Activated naive CD4-positive, alpha-beta T cell treated with Interleukin-2 at 50 U/mL for 16 hours (primary cell): ENCODE measurements around the gene DTD2.
"Not testable (repeated sequence)": the region's sequence is repeated elsewhere in the genome, so short reads cannot be mapped to it uniquely, and the experiment has no call there.

Experiments
- DNase-seq: peaks from one replicate; pipeline ENCODE4 v3.0.0-alpha.2; 2020

The DTD2 gene

GRCh38 chr14:31441273-31442111 is 15.8 kb downstream of the DTD2 start:
- DNase-seq, result no peak

GRCh38 chr14:31440280-31440679 is 17.0 kb downstream of the DTD2 start:
- no peak for DNase-seq

- DNase-seq, result no peak
These were observed 17.7 kb downstream of the DTD2 start for GRCh38 chr14:31439561-31439960.

- not testable (repeated sequence) for DNase-seq
These were observed 20.1 kb downstream of the DTD2 start for GRCh38 chr14:31437045-31437691.

- DNase-seq, result no peak
These were observed 22.0 kb downstream of the DTD2 start for GRCh38 chr14:31435276-31435675.

- no peak for DNase-seq
These were observed 26.6 kb downstream of the DTD2 start for GRCh38 chr14:31430634-31431264.

- no peak for DNase-seq
These were observed 27.5 kb downstream of the DTD2 start for GRCh38 chr14:31429791-31430190.

GRCh38 chr14:31428011-31428410 is 29.3 kb downstream of the DTD2 start:
- no peak for DNase-seq

GRCh38 chr14:31426663-31427062 is 30.6 kb downstream of the DTD2 start:
- DNase-seq, result no peak

- DNase-seq, result no peak
These were observed 31.4 kb downstream of the DTD2 start for GRCh38 chr14:31425905-31426304.

- no peak for DNase-seq
These were observed 36.1 kb downstream of the DTD2 start for GRCh38 chr14:31421200-31421599.

- peak; percentile 94 for DNase-seq
These were observed 36.8 kb downstream of the DTD2 start, which contains the start of gene HEATR5A for GRCh38 chr14:31420319-31421111. Gene HEATR5A, minus strand, starts transcription at chr14:31420550. Its CDS starts 17,575 bp downstream, at chr14:31402975.

GRCh38 chr14:31419967-31420318 is 37.4 kb downstream of the DTD2 start:
- peak; percentile 13 for DNase-seq

- no peak for DNase-seq
These were observed 37.9 kb downstream of the DTD2 start for GRCh38 chr14:31419179-31419966.

GRCh38 chr14:31418440-31418839 is 38.9 kb downstream of the DTD2 start:
- no peak for DNase-seq

GRCh38 chr14:31414190-31414833 is 43.0 kb downstream of the DTD2 start:
- no peak for DNase-seq

- no peak for DNase-seq
These were observed 46.0 kb downstream of the DTD2 start for GRCh38 chr14:31411218-31411727.

- no peak for DNase-seq
These were observed 47.2 kb downstream of the DTD2 start for GRCh38 chr14:31410048-31410650.

- no peak for DNase-seq
These were observed 48.9 kb downstream of the DTD2 start for GRCh38 chr14:31408421-31408820.

- no peak for DNase-seq
These were observed 51.6 kb downstream of the DTD2 start for GRCh38 chr14:31405599-31406232.
